ENCODE data around the gene AOAH. TPM values are rescaled to one million over a fixed set of nuclear protein-coding genes. Genes with fewer than 3 reads are reported as not detected.
"Not testable (repeated sequence)": the region's sequence is repeated elsewhere in the genome, so short reads cannot be mapped to it uniquely, and the experiment has no call there.

AOAH gene
- polyA plus RNA-seq, 3 donors, result 2.5 to 3.3 (median 3.1) TPM

- no peak for DNase-seq (ENCODE audit: extremely low read depth in 1 of 11, low read depth in 9 of 11, low spot score in 4 of 11)
Observed at GRCh38 chr7:36742911-36743775, 18.8 kb upstream of the AOAH start.

- no peak for DNase-seq (ENCODE audit: extremely low read depth in 1 of 11, low read depth in 9 of 11, low spot score in 4 of 11)
Observed at GRCh38 chr7:36741866-36742265, 17.6 kb upstream of the AOAH start.

- no peak for DNase-seq (ENCODE audit: extremely low read depth in 1 of 11, low read depth in 9 of 11, low spot score in 4 of 11)
Observed at GRCh38 chr7:36739351-36739750, 15.1 kb upstream of the AOAH start.

- no peak for DNase-seq (ENCODE audit: extremely low read depth in 1 of 11, low read depth in 9 of 11, low spot score in 4 of 11)
Observed at GRCh38 chr7:36736899-36737211, 12.6 kb upstream of the AOAH start.

GRCh38 chr7:36736090-36736898 lies 12.0 kb upstream of the AOAH start:
- no peak for DNase-seq (ENCODE audit: extremely low read depth in 1 of 11, low read depth in 9 of 11, low spot score in 4 of 11)

- DNase-seq (ENCODE audit: extremely low read depth in 1 of 11, low read depth in 9 of 11, low spot score in 4 of 11), result no peak
Observed at GRCh38 chr7:36735172-36735571, 10.9 kb upstream of the AOAH start.

- no peak for DNase-seq (ENCODE audit: extremely low read depth in 1 of 11, low read depth in 9 of 11, low spot score in 4 of 11)
Observed at GRCh38 chr7:36734731-36735130, 10.4 kb upstream of the AOAH start.

- DNase-seq (ENCODE audit: extremely low read depth in 1 of 11, low read depth in 9 of 11, low spot score in 4 of 11), result no peak
Observed at GRCh38 chr7:36733411-36733810, 9.1 kb upstream of the AOAH start.

GRCh38 chr7:36732806-36733205 lies 8.5 kb upstream of the AOAH start:
- no peak for DNase-seq (ENCODE audit: extremely low read depth in 1 of 11, low read depth in 9 of 11, low spot score in 4 of 11)

- DNase-seq (ENCODE audit: extremely low read depth in 1 of 11, low read depth in 9 of 11, low spot score in 4 of 11), result no peak
Observed at GRCh38 chr7:36730046-36730445, 5.8 kb upstream of the AOAH start.

GRCh38 chr7:36728143-36728542 lies 3.8 kb upstream of the AOAH start:
- no peak for DNase-seq (ENCODE audit: extremely low read depth in 1 of 11, low read depth in 9 of 11, low spot score in 4 of 11)

- DNase-seq (ENCODE audit: extremely low read depth in 1 of 11, low read depth in 9 of 11, low spot score in 4 of 11), result no peak
Observed at GRCh38 chr7:36726806-36727503, 2.7 kb upstream of the AOAH start.

- no peak for DNase-seq (ENCODE audit: extremely low read depth in 1 of 11, low read depth in 9 of 11, low spot score in 4 of 11)
Observed at GRCh38 chr7:36726311-36726710, 2.0 kb upstream of the AOAH start.

GRCh38 chr7:36724996-36725395 lies 702 bp upstream of the AOAH start:
- no peak for DNase-seq (ENCODE audit: extremely low read depth in 1 of 11, low read depth in 9 of 11, low spot score in 4 of 11)

- DNase-seq (ENCODE audit: extremely low read depth in 1 of 11, low read depth in 9 of 11, low spot score in 4 of 11), result no peak
Observed at GRCh38 chr7:36723291-36723690, 1.0 kb downstream of the AOAH start.

GRCh38 chr7:36719083-36719632 lies 5.1 kb downstream of the AOAH start:
- DNase-seq (ENCODE audit: extremely low read depth in 1 of 11, low read depth in 9 of 11, low spot score in 4 of 11), result no peak

- no peak for DNase-seq (ENCODE audit: extremely low read depth in 1 of 11, low read depth in 9 of 11, low spot score in 4 of 11)
Observed at GRCh38 chr7:36717586-36717985, 6.7 kb downstream of the AOAH start.

GRCh38 chr7:36716802-36717201 lies 7.5 kb downstream of the AOAH start:
- DNase-seq (ENCODE audit: extremely low read depth in 1 of 11, low read depth in 9 of 11, low spot score in 4 of 11), result not testable (repeated sequence)

- DNase-seq (ENCODE audit: extremely low read depth in 1 of 11, low read depth in 9 of 11, low spot score in 4 of 11), result no peak
Observed at GRCh38 chr7:36712015-36712414, 12.3 kb downstream of the AOAH start.

- DNase-seq (ENCODE audit: extremely low read depth in 1 of 11, low read depth in 9 of 11, low spot score in 4 of 11), result no peak
Observed at GRCh38 chr7:36711256-36711655, 13.0 kb downstream of the AOAH start.
